ENCODE results near the gene REEP1.

GRCh38 chr2:86243950-86244733, 93.3 kb downstream of the REEP1 start:
- TF ChIP-seq EP300 (IDR thresholded peaks at IDR 0.05) (no peak), CTCF (IDR thresholded peaks at IDR 0.05) (no peak)
